ENCODE measurements around the gene CCER1.

The CCER1 gene

GRCh38 chr12:90909069-90909770 lies 45.8 kb downstream of the CCER1 start:
- no peak overlapping the region for H3K27ac ChIP-seq
- peak; percentile 96 for TF ChIP-seq CTCF (conservative IDR thresholded peaks at IDR 0.05)

GRCh38 chr12:90908465-90908864 lies 46.5 kb downstream of the CCER1 start:
- H3K27ac ChIP-seq: no peak overlapping the region

GRCh38 chr12:90905691-90906370 lies 49.1 kb downstream of the CCER1 start:
- TF ChIP-seq CTCF (conservative IDR thresholded peaks at IDR 0.05): no peak
- no peak overlapping the region for H3K27ac ChIP-seq

More at GRCh38 chr12:90908465-90908864, 46.5 kb downstream of the CCER1 start:
- no peak for TF ChIP-seq CTCF (conservative IDR thresholded peaks at IDR 0.05)

- H3K27ac ChIP-seq: no peak overlapping the region
These were observed 52.4 kb downstream of the CCER1 start for GRCh38 chr12:90902596-90902995.

More at GRCh38 chr12:90902596-90902995, 52.4 kb downstream of the CCER1 start:
- TF ChIP-seq CTCF (conservative IDR thresholded peaks at IDR 0.05): no peak
